HG02840 (cell line): ENCODE results near the gene CFAP299.
"Not testable (repeated sequence)": the region's sequence is repeated elsewhere in the genome, so short reads cannot be mapped to it uniquely, and the experiment has no call there.

ENCODE experiments used
- ATAC-seq: cut with Tn5 transposase; IDR thresholded peaks from one replicate; pipeline ENCODE4 v1.9.1; 2021; ENCODE audit warnings: mild to moderate bottlenecking, moderate library complexity, moderate number of reproducible peaks; ENCODE audit not compliant: unreplicated experiment, low FRiP score

The CFAP299 gene

DNA sequence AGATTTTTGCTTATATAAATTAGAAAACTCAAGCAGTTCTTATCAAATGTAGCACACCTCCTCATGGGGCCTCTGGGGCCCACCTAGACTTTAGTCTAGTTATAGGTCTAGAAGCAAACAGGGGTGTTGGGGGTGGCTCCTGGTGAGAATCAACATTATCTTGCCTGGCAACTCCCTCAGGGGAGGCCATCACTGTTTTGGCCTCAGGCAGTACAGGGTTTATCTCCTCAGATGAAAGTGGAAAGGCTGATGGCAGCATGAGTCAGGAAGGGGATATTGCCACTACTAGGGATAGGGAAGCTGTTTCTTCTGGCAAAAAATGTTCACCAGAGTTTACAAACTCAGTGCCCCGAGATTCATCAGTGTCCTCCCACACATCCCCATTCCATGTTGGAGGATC is 462.6 kb downstream of the CFAP299 start:
- no peak for ATAC-seq

DNA sequence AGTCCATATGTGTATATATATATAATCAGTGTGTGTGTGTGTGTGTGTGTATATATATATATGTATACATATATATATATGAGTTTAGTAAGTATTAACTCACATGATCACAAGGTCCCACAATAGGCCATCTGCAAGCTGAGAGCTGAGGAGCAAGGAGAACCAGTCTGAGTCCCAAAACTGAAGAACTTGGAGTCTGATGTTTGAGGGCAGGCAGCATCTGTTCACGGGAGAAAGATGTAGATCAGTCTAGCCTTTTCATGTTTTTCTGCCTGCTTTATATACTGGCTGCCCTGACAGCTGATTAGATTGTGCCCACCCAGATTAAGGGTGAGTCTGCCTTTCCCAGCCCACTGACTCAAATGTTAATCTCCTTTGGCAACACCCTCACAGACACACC is 465.2 kb downstream of the CFAP299 start:
- ATAC-seq, result not testable (repeated sequence)

DNA sequence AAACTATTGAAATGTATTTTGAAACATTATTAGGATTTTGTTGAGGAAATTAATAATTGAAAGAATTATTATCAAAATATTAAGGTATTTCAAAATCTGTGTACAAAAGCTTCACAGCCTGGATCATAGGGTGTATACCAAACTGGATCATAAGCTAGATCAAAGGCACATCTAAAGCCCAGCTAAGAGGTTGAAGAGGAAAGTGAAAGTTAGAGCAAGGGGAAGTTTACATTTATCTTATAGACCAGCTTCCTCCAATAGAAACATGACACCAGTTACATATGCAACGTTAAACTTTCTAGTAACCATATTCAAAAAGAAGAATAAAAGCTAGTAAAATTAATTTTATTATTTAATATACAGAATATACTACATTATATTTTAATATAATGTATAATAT is 467.8 kb downstream of the CFAP299 start:
- no peak for ATAC-seq

DNA sequence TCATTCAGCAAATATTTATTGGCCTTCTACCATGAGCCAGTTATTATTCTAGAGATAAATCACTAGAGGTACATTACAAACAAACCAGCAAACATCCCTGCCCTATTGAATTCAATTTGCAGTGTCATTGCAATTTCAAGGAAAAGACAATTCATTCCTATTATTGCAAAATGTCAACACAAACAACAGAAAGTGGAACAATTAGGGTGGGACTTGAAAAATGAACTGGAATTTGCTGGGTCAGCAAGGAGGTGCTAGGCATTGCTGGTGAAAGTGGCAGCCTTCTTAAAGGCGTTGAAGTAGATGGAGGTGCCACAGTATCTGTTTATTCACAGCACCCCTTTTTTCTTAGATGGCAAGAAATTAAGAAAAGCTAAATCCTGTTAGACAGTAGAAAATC is 470.9 kb downstream of the CFAP299 start:
- no peak for ATAC-seq

DNA sequence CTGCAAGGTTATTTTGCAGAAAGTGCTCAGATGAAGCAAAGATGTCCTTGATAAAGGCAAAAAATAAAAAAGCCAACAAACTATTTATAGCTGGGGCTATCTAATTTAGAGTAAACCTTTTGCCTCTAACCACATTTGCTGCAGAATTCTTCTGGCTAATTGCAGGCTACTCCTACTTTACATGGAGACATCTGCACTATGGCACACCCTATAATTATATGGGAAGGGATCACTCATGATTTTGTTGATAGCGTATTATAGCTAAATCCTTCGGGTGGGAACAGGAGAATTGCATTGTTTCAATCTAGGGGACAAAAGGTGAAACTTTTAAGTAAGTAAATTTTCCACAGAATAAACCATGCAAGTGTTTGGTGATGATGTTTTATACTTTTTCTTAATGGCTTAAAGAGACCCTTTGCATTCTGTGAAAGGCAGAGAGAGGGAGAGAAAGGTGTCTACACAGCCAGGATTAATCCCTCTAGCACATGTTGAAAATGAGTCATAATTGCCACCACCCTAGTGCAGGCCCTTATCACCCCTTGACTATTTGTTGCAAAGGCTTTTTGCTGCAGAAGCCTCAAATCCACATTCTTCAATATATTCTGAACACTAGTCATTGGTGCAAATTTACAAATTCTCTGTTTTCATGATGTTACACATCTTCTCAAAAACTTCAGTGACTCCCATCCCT is 473.7 kb downstream of the CFAP299 start:
- ATAC-seq, result no peak

DNA sequence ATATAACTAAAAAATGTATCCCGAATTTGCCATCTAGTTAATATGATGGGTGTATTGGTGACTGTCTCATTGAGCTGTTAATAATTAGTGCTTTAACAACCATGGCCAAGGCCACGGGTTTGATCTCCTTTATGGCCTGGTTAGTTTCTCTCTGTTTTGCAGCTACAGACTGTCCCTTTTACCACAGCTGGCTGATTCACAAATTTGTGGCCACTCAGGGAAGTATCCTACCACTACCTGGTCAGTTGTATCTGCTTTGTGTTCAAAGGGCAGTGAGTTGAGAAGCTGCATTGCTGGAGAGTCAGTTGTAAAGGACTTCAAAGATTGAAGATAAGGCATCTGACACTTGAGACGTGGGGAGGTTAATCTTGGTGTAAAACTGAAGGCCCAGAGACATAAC is 475.9 kb downstream of the CFAP299 start:
- no peak for ATAC-seq

DNA sequence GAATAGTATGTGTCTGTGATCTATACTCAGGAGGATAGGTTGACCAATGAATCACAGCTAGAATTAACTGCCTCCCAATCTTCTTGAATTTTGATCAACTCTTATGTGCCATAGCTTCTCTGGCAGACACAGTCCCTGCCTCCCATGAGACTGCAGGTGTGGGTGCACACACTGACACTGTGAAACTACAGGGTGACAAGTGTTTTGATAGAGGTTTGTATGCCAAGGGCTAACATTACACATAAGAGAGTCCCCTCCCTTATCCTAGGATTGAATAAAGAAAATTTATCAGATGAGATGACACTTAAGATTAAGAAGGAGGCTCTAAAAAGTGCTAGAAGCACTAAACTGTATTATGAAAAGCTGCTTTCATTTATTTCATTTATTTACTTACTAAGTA is 476.6 kb downstream of the CFAP299 start:
- ATAC-seq, result no peak

DNA sequence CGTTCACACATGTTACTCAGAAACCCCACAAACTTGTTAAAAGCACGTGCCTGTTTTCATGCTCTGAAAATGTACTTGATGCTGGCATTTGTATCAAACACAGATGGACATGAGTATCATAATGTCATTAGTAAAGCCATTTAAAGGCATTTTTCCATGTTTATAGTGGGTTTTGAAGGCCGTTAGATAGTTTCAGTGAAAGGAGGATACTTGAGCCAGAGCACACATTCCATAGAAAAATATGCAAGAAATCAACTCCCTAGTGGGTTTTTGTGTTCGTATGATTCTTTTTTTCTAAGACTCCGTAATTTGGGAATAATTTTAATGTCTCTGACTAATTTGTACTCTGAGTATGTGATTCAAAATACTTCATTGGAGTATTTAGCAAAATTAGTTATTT is 478.7 kb downstream of the CFAP299 start:
- ATAC-seq, result no peak

DNA sequence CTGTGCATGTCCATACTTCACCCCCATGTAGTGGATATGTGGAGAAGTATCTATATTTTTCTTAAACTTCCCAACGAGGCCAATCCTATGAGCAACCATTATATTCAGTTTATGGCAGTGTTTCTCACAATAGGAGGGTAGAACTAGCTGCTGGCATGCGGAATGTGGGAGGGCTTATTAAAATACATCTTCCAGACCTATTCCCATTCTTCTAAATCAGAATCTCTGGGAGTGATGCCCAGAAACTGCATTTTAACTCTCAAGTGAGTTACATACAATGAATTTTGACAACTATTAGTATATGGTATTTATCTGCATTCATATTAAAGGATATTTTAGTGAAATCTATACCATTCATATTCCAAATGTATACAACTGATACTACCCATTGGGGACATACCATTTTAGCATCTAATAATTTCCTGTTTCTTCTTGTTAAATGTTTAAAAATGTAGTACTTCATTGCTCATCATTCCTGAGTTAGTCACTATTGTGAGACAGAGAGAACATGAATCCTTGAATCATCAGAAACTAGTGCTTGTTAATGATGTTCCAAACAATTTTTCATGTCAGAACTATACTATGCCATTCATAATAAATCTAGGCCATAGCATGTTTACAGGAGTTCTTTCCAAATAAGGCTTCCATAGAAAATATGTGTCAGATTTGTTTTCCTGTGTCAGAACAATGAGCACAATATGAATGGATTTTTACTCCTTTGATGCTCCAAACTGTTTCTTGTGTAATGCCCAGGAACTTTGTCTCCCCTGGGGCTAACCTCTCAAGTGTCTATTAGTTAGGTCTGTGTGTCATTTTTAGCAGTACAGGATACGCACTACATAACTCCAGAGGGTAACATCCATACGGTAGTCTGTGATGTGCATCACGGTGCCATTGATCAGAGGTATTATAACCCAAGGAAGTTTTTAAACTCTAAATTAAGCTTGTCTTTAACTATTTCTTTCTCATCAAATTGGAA is 496.1 kb downstream of the CFAP299 start:
- ATAC-seq, result no peak

DNA sequence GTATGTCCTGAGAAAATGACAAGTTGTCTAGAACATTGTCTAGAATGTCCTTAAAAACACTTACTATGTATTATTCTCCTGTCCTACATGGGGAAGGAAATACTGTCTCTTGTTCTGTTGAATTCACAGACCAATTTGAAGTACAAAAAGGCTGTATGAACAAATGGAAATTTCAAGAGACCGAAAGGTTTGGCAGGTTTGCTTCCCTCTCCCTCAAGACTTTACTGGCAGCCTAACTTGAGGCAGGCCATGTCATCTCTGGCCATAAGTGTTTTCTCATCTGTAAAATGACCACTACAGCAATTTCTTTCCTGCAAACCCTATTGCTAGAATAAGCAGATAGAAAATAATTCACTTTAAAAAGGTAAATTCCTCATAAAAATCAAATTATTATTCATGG is 503.8 kb downstream of the CFAP299 start:
- ATAC-seq, result no peak

DNA sequence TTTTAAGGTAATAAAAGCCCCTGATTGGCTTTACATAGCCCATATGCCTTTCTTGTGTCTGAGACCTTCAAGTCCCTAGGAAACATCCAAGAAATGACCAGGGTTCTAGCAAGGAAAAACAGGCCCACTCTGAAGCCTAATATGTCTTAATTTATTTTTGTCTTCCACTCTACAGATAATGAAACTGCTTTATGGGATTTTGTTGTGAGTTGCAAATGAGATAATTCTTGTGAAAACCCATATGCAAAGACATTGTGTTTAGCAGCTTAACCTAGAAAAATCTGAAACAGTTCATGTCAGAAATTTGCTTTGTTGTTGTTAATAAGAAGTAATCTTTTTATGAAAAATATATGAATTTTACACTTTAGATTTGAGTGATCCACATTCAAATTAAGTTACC is 504.3 kb downstream of the CFAP299 start:
- no peak for ATAC-seq

DNA sequence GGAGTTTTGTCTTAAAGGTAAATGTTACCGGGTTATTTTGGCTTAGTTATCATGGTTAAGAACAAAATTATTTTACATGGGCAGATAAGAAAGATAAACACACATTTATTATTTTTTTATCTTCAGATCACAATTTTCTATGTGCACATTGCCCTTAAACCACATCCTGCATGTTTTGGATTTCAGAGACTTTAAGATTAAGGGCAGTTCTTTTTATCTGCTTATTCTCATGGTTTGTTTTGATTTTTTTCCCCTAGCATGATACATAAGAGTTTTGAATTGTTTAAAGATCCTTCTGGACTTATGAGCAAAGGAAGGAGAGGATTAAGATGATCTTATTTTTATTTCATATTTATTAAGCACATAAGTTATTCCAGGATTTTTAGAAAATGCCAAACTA is 504.9 kb downstream of the CFAP299 start:
- no peak for ATAC-seq

DNA sequence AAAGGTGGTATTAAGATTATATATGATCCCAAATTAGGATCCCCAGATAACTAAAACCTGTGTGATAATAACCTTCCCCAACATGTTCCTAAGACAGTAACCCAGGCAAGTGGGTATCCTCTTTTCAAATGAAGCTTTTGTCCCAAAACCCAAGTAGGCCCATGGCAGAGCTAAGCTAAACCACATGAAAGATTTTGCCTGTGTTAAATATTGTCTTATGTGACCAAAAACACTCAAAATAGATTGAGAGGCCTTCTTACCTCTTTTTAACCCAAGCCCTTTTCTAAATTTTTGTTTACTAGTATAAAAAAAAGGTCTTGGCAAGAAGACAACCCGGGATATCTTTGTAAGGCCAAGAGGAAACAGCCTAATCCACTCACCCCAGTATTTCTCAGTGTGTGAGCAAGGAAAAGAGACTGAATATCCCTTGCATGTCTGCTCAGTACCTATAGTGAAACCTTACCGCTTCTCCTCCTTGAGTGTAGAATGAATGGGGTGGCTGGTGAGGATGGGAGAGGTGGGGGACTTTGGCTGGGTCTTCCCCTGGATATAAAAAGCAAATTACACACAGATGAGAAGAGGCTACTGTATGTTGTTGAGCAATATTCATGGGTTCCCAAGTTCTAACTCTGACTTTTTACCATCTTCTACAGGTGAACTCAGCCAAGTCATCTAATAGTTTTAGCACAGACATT is 506.2 kb downstream of the CFAP299 start:
- no peak for ATAC-seq

DNA sequence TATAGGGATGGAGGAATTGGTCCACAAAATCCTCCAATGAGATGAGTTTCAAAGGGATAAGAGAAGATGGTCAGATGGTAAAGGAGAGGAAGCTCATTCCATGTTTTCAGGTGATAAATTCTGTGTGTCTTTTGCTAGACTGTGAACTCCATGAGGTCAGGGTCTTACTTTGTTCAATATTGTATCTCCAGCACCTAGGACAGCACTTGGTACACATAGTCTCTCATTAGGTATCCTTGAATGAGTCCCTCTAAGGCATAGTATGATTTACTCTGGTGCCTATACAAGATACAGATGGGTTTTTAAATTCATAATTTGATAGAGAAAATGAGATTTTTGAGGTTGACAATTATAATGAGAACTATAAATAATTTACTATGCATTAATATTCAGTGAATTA is 510.7 kb downstream of the CFAP299 start:
- ATAC-seq, result no peak

DNA sequence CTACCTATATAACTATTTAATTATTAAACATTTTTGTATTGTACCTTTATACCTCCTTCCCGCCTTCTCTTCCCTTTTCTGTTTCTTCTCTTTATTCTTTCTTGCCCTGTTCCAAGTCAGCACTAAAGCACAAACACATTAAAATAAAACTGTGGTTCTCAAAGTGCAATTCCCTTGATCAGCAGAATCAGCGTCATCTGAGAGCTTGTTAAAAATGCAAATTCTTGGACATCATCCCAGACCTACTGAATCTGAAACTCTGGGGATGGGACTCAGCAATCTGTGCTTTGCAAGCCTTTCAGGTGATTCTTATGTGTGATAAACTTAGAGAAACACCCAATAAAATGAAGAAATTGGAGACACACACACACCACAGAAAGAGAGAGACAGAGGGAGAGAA is 516.5 kb downstream of the CFAP299 start:
- no peak for ATAC-seq

DNA sequence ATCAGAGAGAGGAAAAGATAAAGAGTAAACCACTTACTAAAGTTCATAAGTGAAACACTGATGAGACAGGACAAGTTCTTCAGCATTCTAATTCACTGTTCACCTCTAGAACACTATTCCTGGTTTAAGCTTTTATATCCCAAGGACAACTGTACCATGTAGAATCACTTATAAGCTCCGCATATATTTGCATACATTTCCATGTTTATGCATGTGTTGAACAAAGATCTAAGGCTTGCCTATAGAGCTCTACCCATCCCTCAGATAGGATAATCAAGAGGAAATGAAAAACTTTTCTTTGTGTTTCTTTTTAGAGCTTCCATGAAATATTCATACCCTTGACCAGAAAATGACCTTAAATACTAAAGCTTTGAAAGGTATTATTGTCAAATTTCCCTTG is 538.0 kb downstream of the CFAP299 start:
- no peak for ATAC-seq

DNA sequence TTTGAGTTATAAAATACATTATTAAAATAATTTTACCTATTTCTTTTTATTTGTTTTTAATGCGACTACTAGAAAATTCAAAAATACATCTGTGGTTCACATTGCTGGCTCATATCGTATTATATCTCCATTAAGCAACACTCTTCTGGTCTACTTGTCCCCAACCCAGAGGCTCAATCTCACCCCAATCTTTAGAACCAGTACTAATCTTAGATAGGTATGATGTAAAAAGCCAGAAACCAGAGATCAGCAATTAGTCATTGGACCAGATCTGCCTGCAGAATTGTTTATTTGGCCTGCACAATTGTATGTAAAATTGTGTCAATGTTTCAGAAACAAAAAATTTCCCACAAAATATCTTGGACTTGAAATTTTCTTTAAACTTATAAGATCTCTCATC is 539.4 kb downstream of the CFAP299 start:
- ATAC-seq, result no peak

DNA sequence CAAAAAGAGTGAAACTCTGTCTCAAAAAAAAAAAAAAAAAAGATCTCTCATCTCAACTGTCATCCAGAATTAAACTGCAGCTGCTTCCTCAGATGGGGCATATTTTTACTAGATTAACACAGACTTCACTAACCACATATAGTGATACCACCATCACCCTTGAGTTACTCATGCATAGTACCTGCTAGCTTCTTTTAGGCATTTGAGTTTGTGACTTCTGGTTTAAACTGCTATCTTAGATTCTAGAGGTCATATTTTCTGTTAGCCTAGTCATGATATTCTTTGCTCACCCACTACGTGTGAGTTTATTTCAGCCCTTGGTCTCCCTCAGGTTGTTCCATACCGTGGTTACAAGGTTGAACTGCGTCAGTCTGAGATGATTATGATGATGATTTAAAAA is 540.1 kb downstream of the CFAP299 start:
- peak; percentile 93 for ATAC-seq

DNA sequence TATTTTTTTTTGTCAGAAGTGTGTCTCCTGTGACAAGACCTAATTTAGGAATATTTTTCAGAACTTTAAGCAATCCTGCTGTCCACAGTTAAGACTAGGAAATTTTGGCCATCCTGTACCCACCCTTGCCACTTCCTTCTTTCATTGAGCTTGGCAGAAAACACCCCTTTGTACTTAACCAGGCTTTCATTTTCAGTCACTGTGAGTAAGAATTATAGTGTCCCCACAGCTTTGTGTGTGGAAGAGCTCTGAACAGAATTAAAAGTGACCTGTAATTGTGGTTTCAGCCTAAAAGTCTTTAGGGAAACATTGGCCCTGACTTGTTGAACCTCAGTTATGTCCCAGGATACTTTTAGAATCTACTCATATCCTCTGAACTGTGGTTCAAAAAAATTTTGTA is 541.3 kb downstream of the CFAP299 start:
- no peak for ATAC-seq

DNA sequence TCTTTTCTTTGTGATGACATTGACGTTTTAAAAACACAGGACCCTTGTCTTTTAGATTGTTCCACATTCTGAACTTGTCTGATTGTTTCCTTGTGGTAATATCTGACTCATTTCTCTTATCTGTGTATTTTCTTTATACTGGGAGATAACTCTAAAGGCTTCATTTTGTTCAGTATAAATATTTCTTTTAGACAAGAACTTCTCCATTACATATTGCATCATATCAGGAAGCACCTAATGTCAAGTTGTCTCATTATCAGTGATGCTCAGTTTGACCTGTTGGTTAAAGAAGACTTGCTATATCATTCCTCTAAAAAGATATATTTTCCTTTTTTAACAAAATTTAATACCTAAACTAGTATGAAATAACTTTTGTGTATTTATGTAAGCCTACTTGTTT is 542.7 kb downstream of the CFAP299 start:
- no peak for ATAC-seq
